ENCODE measurements around the gene TRPC6.

DNA sequence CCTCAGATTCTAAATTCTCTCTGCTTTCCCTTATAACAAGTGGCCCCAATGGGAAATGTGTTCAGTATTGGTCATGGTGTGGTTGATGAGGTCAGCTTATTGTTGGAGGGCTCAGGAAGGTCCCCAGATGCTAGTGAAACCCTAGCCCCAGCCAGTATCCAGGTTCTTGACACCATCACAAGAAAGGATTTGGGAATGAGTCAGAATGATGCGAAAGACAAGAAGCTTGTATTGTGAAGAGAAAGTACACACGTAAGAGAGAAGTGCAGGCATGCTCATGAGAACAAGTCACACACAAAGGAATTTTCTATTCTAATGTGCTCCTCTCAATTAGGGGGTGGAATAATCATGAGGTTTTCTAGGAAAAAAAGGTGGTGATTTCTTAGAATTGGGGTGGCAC is 34.9 kb upstream of the TRPC6 start:
- TF ChIP-seq YY1 (IDR thresholded peaks at IDR 0.05) = no peak
- TF ChIP-seq, protein P1, sequence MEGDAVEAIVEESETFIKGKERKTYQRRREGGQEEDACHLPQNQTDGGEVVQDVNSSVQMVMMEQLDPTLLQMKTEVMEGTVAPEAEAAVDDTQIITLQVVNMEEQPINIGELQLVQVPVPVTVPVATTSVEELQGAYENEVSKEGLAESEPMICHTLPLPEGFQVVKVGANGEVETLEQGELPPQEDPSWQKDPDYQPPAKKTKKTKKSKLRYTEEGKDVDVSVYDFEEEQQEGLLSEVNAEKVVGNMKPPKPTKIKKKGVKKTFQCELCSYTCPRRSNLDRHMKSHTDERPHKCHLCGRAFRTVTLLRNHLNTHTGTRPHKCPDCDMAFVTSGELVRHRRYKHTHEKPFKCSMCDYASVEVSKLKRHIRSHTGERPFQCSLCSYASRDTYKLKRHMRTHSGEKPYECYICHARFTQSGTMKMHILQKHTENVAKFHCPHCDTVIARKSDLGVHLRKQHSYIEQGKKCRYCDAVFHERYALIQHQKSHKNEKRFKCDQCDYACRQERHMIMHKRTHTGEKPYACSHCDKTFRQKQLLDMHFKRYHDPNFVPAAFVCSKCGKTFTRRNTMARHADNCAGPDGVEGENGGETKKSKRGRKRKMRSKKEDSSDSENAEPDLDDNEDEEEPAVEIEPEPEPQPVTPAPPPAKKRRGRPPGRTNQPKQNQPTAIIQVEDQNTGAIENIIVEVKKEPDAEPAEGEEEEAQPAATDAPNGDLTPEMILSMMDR (IDR thresholded peaks at IDR 0.05; ENCODE audit: low read depth, low read length, missing input control) = no peak
- TF ChIP-seq, protein P2, sequence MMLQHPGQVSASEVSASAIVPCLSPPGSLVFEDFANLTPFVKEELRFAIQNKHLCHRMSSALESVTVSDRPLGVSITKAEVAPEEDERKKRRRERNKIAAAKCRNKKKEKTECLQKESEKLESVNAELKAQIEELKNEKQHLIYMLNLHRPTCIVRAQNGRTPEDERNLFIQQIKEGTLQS (IDR thresholded peaks at IDR 0.05) = no peak
- no peak for TF ChIP-seq SP1 (IDR thresholded peaks at IDR 0.05)
- TF ChIP-seq, protein P3, sequence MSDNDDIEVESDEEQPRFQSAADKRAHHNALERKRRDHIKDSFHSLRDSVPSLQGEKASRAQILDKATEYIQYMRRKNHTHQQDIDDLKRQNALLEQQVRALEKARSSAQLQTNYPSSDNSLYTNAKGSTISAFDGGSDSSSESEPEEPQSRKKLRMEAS (IDR thresholded peaks at IDR 0.05) = no peak
- TF ChIP-seq, protein P4, sequence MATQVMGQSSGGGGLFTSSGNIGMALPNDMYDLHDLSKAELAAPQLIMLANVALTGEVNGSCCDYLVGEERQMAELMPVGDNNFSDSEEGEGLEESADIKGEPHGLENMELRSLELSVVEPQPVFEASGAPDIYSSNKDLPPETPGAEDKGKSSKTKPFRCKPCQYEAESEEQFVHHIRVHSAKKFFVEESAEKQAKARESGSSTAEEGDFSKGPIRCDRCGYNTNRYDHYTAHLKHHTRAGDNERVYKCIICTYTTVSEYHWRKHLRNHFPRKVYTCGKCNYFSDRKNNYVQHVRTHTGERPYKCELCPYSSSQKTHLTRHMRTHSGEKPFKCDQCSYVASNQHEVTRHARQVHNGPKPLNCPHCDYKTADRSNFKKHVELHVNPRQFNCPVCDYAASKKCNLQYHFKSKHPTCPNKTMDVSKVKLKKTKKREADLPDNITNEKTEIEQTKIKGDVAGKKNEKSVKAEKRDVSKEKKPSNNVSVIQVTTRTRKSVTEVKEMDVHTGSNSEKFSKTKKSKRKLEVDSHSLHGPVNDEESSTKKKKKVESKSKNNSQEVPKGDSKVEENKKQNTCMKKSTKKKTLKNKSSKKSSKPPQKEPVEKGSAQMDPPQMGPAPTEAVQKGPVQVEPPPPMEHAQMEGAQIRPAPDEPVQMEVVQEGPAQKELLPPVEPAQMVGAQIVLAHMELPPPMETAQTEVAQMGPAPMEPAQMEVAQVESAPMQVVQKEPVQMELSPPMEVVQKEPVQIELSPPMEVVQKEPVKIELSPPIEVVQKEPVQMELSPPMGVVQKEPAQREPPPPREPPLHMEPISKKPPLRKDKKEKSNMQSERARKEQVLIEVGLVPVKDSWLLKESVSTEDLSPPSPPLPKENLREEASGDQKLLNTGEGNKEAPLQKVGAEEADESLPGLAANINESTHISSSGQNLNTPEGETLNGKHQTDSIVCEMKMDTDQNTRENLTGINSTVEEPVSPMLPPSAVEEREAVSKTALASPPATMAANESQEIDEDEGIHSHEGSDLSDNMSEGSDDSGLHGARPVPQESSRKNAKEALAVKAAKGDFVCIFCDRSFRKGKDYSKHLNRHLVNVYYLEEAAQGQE (IDR thresholded peaks at IDR 0.05) = no peak
- no peak for TF ChIP-seq RAD21 (IDR thresholded peaks at IDR 0.05)
- no peak for TF ChIP-seq GABPA (IDR thresholded peaks at IDR 0.05 in 1 of 2, conservative IDR thresholded peaks at IDR 0.05 in 1 of 2)
